Measurements from ENCODE around the gene NPAT.

DNA sequence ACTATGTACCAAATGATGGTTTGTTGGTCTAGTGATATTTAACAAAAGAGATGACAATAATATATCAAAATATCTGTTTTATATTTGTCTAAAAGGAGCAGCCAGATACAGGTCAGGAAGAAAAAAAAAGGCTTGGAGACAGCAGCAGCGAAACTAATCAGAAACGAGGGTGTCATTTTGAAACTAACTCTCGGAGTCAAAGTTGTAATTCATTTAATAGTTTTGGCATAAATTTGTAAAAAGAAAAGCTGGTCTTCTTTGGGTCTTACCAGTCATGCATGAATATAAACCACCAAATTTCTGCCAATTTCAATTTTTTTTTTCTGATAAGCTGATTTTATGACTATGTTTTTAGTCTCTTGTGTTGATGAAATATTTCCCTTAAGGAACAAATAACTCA is 25.5 kb downstream of the NPAT start:
- TF ChIP-seq MAFK (IDR thresholded peaks at IDR 0.05; ENCODE audit: low read length) (no peak), KDM5B (IDR thresholded peaks at IDR 0.05; ENCODE audit: insufficient replicate concordance, low read depth, low read length) (no peak), MXI1 (IDR thresholded peaks at IDR 0.05; ENCODE audit: low read depth, low read length) (no peak), FOXK2 (conservative IDR thresholded peaks at IDR 0.05 in 1 of 2, IDR thresholded peaks at IDR 0.05 in 1 of 2; ENCODE audit: low read depth in 2 of 2) (no peak), TCF7 (IDR thresholded peaks at IDR 0.05; ENCODE audit: borderline replicate concordance) (no peak), MTA3 (IDR thresholded peaks at IDR 0.05; ENCODE audit: borderline replicate concordance) (no peak)
- TF ChIP-seq, protein P1, sequence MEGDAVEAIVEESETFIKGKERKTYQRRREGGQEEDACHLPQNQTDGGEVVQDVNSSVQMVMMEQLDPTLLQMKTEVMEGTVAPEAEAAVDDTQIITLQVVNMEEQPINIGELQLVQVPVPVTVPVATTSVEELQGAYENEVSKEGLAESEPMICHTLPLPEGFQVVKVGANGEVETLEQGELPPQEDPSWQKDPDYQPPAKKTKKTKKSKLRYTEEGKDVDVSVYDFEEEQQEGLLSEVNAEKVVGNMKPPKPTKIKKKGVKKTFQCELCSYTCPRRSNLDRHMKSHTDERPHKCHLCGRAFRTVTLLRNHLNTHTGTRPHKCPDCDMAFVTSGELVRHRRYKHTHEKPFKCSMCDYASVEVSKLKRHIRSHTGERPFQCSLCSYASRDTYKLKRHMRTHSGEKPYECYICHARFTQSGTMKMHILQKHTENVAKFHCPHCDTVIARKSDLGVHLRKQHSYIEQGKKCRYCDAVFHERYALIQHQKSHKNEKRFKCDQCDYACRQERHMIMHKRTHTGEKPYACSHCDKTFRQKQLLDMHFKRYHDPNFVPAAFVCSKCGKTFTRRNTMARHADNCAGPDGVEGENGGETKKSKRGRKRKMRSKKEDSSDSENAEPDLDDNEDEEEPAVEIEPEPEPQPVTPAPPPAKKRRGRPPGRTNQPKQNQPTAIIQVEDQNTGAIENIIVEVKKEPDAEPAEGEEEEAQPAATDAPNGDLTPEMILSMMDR (IDR thresholded peaks at IDR 0.05 in 2 of 3, conservative IDR thresholded peaks at IDR 0.05 in 1 of 3; ENCODE audit: insufficient read depth in 2 of 3, low read depth in 1 of 3, low read length in 3 of 3) = no peak
- TF ChIP-seq, protein P2, sequence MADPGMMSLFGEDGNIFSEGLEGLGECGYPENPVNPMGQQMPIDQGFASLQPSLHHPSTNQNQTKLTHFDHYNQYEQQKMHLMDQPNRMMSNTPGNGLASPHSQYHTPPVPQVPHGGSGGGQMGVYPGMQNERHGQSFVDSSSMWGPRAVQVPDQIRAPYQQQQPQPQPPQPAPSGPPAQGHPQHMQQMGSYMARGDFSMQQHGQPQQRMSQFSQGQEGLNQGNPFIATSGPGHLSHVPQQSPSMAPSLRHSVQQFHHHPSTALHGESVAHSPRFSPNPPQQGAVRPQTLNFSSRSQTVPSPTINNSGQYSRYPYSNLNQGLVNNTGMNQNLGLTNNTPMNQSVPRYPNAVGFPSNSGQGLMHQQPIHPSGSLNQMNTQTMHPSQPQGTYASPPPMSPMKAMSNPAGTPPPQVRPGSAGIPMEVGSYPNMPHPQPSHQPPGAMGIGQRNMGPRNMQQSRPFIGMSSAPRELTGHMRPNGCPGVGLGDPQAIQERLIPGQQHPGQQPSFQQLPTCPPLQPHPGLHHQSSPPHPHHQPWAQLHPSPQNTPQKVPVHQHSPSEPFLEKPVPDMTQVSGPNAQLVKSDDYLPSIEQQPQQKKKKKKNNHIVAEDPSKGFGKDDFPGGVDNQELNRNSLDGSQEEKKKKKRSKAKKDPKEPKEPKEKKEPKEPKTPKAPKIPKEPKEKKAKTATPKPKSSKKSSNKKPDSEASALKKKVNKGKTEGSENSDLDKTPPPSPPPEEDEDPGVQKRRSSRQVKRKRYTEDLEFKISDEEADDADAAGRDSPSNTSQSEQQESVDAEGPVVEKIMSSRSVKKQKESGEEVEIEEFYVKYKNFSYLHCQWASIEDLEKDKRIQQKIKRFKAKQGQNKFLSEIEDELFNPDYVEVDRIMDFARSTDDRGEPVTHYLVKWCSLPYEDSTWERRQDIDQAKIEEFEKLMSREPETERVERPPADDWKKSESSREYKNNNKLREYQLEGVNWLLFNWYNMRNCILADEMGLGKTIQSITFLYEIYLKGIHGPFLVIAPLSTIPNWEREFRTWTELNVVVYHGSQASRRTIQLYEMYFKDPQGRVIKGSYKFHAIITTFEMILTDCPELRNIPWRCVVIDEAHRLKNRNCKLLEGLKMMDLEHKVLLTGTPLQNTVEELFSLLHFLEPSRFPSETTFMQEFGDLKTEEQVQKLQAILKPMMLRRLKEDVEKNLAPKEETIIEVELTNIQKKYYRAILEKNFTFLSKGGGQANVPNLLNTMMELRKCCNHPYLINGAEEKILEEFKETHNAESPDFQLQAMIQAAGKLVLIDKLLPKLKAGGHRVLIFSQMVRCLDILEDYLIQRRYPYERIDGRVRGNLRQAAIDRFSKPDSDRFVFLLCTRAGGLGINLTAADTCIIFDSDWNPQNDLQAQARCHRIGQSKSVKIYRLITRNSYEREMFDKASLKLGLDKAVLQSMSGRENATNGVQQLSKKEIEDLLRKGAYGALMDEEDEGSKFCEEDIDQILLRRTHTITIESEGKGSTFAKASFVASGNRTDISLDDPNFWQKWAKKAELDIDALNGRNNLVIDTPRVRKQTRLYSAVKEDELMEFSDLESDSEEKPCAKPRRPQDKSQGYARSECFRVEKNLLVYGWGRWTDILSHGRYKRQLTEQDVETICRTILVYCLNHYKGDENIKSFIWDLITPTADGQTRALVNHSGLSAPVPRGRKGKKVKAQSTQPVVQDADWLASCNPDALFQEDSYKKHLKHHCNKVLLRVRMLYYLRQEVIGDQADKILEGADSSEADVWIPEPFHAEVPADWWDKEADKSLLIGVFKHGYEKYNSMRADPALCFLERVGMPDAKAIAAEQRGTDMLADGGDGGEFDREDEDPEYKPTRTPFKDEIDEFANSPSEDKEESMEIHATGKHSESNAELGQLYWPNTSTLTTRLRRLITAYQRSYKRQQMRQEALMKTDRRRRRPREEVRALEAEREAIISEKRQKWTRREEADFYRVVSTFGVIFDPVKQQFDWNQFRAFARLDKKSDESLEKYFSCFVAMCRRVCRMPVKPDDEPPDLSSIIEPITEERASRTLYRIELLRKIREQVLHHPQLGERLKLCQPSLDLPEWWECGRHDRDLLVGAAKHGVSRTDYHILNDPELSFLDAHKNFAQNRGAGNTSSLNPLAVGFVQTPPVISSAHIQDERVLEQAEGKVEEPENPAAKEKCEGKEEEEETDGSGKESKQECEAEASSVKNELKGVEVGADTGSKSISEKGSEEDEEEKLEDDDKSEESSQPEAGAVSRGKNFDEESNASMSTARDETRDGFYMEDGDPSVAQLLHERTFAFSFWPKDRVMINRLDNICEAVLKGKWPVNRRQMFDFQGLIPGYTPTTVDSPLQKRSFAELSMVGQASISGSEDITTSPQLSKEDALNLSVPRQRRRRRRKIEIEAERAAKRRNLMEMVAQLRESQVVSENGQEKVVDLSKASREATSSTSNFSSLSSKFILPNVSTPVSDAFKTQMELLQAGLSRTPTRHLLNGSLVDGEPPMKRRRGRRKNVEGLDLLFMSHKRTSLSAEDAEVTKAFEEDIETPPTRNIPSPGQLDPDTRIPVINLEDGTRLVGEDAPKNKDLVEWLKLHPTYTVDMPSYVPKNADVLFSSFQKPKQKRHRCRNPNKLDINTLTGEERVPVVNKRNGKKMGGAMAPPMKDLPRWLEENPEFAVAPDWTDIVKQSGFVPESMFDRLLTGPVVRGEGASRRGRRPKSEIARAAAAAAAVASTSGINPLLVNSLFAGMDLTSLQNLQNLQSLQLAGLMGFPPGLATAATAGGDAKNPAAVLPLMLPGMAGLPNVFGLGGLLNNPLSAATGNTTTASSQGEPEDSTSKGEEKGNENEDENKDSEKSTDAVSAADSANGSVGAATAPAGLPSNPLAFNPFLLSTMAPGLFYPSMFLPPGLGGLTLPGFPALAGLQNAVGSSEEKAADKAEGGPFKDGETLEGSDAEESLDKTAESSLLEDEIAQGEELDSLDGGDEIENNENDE (IDR thresholded peaks at IDR 0.05; ENCODE audit: low read depth, low read length) = no peak

Measured in K562 (cell line).